Inflammatory macrophage treated with lipopolysaccharide for 4 hours (primary cell): ENCODE data around the gene ARL3.
A peak's percentile ranks its signal among the peaks of the same experiment; 100 is the strongest.
"Not testable (repeated sequence)": the region's sequence is repeated elsewhere in the genome, so short reads cannot be mapped to it uniquely, and the experiment has no call there.

ENCODE experiments used
- DNase-seq: peaks from one replicate; pipeline ENCODE4 v3.0.0-alpha.2; 2020

ARL3 gene

GRCh38 chr10:102713814-102714620, at the start of gene ARL3:
Gene ARL3, minus strand, starts transcription at chr10:102714397. Its CDS starts 122 bp downstream, at chr10:102714275.
- DNase-seq = peak; percentile 100

- DNase-seq = no peak
Measured at GRCh38 chr10:102763037-102763607, 48.9 kb upstream of the ARL3 start.

- no peak for DNase-seq
Measured at GRCh38 chr10:102762401-102763015, 48.3 kb upstream of the ARL3 start.

GRCh38 chr10:102761981-102762380, 47.8 kb upstream of the ARL3 start:
- DNase-seq = no peak

GRCh38 chr10:102759497-102760210, 45.5 kb upstream of the ARL3 start:
- DNase-seq = no peak

GRCh38 chr10:102758933-102759262, 44.7 kb upstream of the ARL3 start:
- DNase-seq = not testable (repeated sequence)

- no peak for DNase-seq
Measured at GRCh38 chr10:102758240-102758932, 44.2 kb upstream of the ARL3 start.

- no peak for DNase-seq
Measured at GRCh38 chr10:102757323-102757722, 43.1 kb upstream of the ARL3 start.

GRCh38 chr10:102753718-102754117, 39.5 kb upstream of the ARL3 start:
- DNase-seq = no peak

- DNase-seq = peak; percentile 63
Measured at GRCh38 chr10:102752934-102753664, 38.9 kb upstream of the ARL3 start.

- DNase-seq = no peak
Measured at GRCh38 chr10:102752266-102752930, 38.2 kb upstream of the ARL3 start.

GRCh38 chr10:102745157-102745556, 31.0 kb upstream of the ARL3 start:
- no peak for DNase-seq

GRCh38 chr10:102744374-102745051, 30.3 kb upstream of the ARL3 start:
- DNase-seq = no peak

GRCh38 chr10:102743588-102744373, 29.6 kb upstream of the ARL3 start, which contains the start of gene WBP1L:
Gene WBP1L, plus strand, starts transcription at chr10:102743948. Its CDS starts 106 bp downstream, at chr10:102744054.
- DNase-seq = peak; percentile 99

GRCh38 chr10:102743078-102743587, 28.9 kb upstream of the ARL3 start:
- no peak for DNase-seq

GRCh38 chr10:102742313-102742712, 28.1 kb upstream of the ARL3 start:
- DNase-seq = not testable (repeated sequence)

GRCh38 chr10:102741726-102742237, 27.6 kb upstream of the ARL3 start:
- no peak for DNase-seq

GRCh38 chr10:102740229-102740628, 26.0 kb upstream of the ARL3 start:
- no peak for DNase-seq

GRCh38 chr10:102738692-102739121, 24.5 kb upstream of the ARL3 start:
- peak; percentile 35 for DNase-seq
